Stimulated activated CD4-positive, alpha-beta T cell treated with anti-CD3 and anti-CD28 coated beads, Interleukin-15, amount 100 ng/mL, for 1 hour (primary cell): ENCODE data around the gene ZSWIM5.
"Not testable (repeated sequence)": the region's sequence is repeated elsewhere in the genome, so short reads cannot be mapped to it uniquely, and the experiment has no call there.

ENCODE experiments used
- DNase-seq, 2 donors: peaks; one replicate each; pipeline ENCODE4 v3.0.0-alpha.2; 2020; ENCODE audit warnings: low read depth in 1 of 2, low spot score in 1 of 2

ZSWIM5 gene

DNA sequence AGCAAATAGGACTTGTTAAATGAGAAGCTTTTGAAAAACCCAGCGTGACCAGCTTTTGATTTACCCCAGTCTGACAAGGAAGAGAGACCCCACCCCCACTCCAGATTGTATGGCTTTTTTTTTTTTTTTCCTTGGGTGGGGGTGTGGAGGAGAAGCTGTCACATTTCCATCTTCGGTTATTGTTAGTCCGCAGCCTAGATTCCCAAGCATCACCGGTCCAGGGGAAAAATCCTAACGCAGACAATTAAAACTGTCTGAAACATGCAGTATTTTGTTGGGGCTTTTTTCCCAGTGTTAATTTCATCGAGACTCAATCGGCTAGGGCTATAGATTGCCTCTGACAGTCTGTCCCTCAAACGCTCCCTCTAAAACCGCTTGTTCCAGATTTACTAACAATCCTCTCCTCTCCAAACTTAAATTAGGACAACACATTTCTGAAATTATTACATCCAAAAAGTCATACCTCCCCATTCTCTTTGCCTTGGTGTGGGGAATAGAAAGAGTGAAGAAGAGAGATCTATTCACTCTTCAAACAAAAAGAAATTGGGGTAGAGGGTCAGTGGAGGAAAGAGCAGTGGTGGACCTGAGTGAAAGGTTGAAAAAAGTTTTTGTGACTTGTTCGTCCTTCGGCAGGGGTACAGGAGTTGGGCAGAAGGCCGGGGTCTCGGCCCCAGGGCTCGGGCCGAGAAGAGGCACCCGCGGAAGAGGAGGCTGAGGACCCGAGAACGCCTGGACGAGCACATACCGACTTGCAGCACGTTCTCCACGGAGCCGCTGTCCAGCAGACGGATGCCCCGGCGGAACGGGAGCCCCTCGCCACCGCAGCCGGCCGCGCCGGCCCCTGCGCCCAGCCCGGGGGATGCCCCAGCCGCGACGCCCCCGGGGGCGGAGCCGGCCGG is 1.1 kb downstream of the ZSWIM5 start:
- no peak for DNase-seq

DNA sequence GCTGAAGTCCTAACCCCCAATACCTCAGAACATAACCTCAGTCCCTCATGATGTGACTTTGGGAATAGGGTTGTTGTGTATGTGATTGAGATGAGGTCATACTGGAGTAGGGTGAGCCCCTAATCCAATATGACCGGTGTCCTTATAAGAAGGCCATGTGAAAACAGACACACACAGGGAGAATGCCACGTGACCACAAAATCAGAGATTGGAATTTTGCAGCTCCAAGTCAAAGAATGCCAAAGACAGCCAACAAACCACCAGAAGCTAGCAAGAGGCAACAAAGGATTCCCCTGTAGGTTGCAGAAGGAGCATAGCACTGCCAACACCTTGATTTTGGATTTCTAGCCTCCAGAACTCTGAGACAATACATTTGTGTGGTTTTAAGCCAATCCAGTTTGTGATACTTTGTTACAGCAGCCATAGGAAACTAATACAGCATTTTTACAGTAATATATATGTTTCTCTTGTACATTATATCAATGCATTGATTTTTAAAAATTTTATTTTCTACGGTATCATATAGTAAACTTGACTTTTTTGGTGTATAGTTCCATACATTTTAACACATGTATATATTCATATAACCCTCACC is 5.4 kb downstream of the ZSWIM5 start:
- no peak for DNase-seq

DNA sequence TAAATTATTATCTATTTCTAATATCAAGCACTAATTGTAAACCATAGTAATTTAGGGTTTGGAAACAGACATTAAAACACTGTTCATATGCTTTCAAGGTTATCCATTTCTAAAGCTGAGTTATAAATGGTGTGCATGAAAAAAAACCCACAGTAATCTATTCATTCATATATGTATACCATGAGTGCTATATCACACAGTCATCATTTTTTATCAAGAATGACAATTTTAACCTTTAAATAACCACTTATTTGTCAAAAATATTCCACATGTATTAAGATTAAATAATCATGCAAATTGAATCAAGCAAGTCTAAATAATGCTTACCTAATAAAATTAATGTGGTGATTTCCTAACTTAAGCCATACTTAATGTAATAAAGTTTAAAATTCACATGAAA is 6.0 kb downstream of the ZSWIM5 start:
- no peak for DNase-seq

DNA sequence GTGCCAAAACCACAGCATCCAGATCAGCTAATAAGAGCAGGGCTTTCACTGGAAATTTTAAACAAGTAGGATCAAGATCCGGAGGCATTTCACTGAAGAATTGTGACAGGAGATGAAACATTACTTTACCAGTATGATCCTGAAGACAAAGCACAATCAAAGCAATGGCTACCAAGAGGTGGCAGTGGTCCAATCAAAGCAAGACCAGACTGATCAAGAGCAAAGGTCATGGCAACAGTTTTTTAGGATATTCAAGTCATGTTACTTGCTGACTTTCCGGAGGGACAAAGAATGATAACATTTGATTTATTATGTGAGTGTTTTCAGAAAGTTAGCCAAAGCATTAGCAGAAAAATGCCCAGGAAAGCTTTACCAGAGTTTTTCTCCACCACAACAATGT is 8.2 kb downstream of the ZSWIM5 start:
- no peak for DNase-seq

DNA sequence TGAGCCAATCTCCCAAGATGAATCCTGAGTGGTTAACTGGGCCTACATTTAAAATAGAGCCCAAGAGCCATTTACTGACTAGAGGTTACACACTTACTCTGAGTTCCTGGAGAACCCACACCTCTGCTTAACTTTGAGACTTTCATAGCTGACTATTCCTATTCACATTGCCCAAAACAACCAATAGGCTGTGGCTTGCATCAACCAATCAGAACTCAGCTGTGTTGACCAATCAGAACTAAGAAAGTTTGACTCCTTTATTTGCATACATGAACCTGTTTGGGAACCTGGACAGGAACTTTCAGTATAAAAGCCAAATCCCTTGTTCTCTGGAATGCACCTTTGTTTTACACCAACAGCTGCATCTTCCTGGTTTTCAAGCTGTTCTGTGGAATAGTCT is 9.5 kb downstream of the ZSWIM5 start:
- no peak for DNase-seq

DNA sequence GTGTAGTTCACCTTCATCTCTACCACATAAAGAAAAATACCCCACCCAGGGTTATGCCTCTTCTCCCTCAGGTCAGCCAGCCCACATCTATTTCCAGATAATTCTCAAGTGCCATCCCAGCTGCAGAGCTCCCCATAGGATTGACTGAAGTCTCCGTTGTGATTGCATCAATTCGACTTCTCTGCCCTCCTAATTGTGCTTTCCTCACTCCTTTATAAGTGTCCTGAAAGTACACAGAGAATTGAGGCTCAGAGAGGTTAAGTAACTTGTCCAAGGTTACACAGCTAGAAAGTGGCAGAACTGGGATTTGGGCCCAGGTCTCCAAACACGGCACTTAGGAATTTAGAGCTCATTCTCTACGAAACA is 15.0 kb downstream of the ZSWIM5 start:
- DNase-seq = no peak

DNA sequence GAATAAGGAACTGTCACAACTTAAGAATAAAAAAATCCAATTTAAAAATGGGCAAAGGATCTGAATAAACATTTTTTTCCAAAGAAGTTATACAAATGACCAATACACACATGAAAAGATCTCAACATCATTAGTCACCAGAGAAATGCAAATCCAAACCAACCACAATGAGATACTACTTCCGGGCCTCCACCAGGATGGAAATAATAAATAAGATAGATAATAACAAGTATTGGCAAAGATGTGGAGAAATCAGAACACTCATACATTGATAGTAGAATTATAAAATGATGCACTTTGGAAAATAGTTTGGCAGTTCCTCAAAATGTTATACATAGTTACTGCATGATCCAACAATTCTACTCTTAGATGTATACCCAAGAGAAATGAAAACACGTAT is 18.7 kb downstream of the ZSWIM5 start:
- DNase-seq = no peak

DNA sequence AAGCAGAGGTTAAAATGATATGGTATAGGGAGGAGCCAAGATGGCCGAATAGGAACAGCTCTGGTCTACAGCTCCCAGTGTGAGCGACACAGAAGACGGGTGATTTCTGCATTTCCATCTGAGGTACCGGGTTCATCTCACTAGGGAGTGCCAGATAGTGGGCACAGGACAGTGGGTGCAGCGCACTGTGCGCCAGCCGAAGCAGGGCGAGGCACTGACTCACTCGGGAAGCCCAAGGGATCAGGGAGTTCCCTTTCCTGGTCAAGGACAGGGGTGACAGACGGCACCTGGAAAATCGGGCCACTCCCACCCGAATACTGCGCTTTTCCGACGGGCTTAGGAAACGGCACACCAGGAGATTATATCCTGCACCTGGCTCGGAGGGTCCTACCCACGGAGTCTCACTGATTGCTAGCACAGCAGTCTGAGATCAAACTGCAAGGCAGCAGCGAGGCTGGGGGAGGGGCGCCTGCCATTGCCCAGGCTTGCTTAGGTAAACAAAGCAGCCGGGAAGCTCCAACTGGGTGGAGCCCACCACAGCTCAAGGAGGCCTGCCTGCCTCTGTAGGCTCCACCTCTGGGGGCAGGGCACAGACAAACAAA is 26.4 kb downstream of the ZSWIM5 start:
- DNase-seq = not testable (repeated sequence)

DNA sequence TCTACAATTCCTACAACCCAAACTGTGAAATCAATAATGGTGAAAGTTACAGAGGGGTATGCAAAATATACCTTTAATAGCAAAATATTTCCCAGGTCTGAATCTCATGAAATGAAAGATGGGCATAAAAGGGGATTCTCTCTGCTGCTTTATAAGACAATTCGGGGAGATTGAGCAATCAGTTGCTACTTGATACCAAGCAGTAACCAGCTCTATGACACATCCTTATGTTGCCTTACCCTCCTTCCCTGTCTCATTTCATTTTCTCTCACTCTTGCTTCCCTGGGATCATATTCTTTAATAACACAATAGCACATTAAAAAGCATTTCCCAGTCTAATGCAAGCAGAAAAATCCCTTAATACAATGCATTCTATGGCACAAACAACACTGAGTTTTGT is 29.0 kb downstream of the ZSWIM5 start:
- DNase-seq = no peak

DNA sequence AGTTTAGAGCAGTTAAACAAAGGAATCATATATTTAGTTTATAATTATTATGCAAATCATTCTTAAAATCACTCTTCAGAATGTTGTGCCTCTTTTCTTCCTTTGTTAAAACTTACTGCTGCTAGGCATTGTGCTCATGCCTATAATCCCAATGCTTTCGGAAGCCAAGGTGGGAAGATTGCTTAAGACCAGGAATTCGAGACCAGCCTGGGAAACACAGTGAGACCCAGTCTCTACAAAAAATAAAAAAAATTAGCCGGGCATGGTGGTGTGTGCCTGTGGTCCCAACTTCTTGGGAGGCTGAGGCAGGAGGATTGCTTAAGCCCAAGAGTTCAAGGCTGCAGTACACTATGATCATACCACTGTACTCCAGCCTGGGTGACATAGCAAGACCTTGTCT is 33.6 kb downstream of the ZSWIM5 start:
- DNase-seq = no peak

DNA sequence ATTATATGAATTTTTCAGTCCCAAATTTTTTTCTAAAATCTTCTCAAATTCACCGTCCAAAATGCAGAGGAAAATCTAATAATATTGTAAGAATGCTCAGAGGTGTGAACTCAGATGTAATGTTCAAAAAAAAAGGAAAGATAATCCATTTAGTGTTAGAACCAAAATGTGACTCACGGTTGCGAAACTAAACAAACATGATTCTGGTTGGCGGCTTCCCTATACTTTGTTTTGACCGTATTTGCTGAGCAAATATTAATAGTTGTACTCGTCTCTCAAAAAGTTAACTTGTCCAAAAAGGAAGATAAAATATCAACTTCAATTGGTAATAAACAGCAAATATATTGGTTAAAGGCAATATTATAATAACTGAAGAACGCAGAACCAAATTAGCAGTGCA is 34.4 kb downstream of the ZSWIM5 start:
- no peak for DNase-seq

DNA sequence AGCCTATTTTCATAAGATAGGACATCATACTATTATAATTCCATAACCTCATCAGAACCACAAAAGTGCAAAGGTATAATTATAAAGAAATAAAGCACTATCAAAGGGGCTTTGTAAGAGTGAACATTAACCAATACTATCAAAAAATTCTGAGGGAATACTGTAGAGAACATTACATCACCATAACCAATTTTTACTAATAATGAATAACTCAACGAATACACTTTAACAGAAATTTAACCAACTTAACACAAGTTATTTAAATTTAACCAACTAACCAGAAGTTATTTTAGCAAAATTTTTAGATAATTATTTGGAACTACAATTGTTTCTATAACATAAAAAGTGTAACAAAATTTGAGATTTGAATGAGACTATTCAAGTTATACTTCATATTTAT is 34.8 kb downstream of the ZSWIM5 start:
- DNase-seq = no peak

DNA sequence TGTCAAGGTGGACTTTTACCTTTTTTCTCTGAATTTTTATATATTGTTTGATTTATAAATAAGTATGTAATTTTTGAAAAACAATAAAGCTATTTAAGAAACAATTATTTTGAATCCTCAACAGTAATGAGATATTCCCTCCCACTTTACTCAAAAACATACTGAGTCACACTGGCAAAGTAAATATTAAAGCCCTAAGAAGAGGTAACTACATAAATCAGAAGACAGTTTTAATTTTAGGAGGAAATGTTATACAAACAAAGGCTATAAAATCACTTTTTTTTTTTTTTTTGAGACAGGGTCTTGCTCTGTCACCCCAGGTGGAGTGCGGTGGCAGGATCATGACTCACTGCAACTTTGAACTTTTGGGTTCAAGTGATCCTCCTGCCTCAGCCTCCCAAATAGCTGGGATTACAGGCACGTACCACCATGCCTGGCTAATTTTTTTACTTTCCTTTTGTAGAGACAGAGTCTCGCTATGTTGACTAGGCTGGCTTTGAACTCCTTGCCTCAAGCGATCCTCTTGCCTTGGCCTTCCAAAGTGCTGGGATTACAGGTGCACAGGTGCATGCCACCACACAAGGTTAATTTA is 36.2 kb downstream of the ZSWIM5 start:
- DNase-seq = no peak

DNA sequence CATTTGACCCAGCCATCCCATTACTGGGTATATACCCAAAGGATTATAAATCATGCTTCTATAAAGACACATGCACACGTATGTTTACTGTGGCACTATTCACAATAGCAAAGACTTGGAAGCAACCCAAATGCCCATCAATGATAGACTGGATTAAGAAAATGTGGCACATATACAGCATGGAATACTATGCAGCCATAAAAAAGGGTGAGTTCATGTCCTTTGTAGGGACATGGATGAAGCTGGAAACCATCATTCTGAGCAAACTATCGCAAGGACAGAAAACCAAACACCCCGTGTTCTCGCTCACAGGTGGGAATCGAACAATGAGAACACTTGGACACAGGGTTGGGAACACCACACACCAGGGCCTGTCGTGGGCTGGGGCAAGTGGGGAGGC is 38.5 kb downstream of the ZSWIM5 start:
- not testable (repeated sequence) for DNase-seq

DNA sequence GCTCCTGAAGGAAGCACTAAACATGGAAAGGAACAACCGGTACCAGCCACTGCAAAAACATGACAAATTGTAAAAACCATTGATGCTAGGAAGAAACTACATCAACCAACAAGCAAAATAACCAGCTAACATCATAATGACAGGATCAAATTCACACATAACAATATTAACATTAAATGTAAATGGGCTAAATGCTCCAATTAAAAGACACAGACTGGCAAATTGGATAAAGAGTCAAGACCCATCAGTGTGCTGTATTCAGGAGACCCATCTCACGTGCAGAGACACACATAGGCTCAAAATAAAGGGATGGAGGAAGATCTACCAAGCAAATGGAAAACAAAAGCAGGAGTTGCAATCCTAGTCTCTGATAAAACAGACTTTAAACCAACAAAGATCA is 42.1 kb downstream of the ZSWIM5 start:
- not testable (repeated sequence) for DNase-seq

DNA sequence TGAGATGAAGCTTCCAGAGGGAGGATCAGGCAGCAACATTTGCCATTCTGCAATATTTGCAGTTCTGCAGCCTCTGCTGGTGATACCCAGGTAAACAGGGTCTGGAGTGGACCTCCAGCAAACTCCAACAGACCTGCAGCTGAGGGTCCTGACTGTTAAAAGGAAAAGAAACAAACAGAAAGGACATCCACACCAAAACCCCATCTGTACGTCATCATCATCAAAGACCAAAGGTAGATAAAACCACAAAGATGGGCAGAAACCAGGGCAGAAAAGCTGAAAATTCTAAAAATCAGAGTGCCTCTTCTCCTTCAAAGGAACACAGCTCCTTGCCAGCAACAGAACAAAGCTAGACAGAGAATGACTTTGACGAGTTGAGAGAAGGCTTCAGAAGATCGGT is 43.3 kb downstream of the ZSWIM5 start:
- not testable (repeated sequence) for DNase-seq

DNA sequence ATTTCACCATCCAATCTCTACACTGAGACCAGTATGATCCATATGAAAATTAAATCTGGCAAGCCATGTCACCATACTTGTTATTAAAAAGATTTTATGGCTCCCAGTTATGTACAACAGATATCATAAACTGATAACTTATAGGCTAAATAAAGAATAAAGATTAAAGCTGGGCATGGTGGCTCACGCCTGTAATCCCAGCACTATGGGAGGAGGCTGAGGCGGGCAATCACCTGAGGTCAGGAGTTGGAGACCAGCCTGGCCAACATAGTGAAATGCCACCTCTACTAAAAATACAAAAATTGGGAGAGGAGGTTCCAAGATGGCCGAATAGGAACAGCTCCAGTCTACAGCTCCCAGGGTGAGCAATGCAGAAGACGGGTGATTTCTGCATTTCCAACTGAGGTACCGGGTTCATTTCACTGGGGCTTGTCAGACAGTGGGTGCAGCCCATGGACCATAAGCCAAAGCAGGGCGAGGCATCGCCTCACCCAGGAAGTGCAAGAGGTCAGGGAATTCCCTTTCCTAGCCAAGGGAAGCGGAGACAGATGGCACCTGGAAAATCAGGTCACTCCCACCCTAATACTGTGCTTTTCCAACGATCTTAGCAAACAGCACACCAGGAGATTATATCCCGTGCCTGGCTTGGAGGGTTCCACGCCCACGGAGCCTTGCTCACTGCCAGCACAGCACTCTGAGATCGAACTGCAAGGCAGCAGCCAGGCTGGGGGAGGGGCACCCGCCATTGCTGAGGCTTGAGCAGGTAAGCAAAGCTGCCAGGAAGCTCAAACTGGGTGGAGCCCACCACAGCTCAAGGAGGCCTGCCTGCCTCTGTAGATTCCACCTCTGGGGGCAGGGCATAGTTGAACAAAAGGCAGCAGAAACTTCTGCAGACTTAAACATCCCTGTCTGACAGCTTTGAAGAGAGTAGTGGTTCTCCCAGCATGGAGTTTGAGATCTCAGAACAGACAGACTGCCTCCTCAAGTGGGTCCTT is 44.1 kb downstream of the ZSWIM5 start:
- not testable (repeated sequence) for DNase-seq

DNA sequence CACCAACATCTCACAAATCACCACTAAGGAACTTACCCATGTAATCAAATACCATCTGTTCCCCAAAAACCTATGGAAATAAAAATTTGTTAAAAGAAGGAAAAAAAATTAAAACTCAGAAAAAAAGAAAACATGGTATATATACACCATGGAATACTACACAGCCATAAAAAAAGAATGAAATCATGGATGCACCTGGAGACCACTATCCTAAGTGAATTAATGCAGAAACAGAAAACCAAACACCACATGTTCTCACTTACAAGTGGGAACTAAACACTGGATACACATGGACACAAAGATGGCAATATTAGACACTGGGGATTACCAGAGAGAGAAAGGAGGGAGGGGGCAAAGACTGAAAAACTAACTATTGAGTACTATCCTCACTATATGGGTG is 50.4 kb downstream of the ZSWIM5 start:
- DNase-seq = no peak

DNA sequence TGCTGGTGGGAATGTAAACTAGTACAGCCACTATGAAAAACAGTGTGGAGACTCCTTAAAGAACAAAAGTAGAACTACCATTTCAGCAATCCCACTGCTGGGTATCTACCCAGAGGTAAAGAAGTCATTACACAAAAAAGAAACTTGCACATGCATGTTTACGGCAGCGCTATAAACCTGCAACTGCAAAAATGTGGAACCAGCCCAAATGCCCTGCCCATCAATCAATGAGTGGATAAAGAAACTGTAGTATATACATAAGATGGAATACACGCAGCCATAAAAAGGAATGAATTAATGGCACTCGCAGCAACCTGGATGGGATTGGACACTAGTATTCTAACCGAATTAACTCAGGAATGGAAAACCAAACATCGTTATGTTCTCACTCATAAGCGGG is 51.0 kb downstream of the ZSWIM5 start:
- DNase-seq = no peak

DNA sequence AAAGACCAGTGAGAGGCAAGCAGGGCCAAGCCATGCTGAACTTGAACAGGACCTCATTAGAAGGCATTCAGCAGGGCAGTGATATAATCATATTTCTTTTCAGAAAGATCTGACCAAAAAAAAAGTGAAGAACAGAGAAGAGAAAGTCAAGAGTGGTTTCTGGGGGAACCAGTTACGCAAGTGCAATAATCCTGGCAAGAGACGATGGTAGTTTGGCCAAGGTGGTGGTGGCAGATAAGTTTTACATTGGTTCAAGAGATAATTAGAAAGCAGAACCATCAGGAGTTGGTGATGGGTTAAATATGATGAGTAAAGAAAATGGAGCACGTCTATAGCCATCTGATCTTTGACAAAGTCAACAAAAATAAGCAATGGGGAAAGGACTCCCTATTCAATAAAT is 54.3 kb downstream of the ZSWIM5 start:
- no peak for DNase-seq
